Uterus (tissue), 2 donors: ENCODE measurements around the gene RAB34.

Experiments
- CTCF ChIP-seq, 4 experiments: fragments of 200-600 bp in 2 of 4; fragments of 450-650 bp in 2 of 4; sonication (generic) in 2 of 4; IDR thresholded peaks; one replicate each; pipeline ENCODE4 v1.5.1; 2016 to 2019; ENCODE audit warnings: antibody characterized with exemption in 4 of 4, mild to moderate bottlenecking in 2 of 4, moderate library complexity in 1 of 4
- POLR2A ChIP-seq, 2 donors: fragments of 450-650 bp; IDR thresholded peaks; one replicate each; pipeline ENCODE4 v1.6.1; 2016; ENCODE audit warnings: antibody characterized with exemption in 2 of 2, mild to moderate bottlenecking in 1 of 2, moderate library complexity in 1 of 2

GRCh38 chr17:28686296-28686695 is 31.4 kb downstream of the RAB34 start:
- TF ChIP-seq CTCF (IDR thresholded peaks at IDR 0.05) (no peak), POLR2A (IDR thresholded peaks at IDR 0.05) (no peak)
